IPS DF 6.9 (cell line): ENCODE results near the gene RECQL5.

Experiments used
- DNase-seq: peaks from one replicate; pipeline ENCODE4 v3.0.0-alpha.2; 2013; ENCODE audit warnings: low read depth, low spot score
- H3K27ac ChIP-seq: one replicate; pipeline ENCODE4 v1.5.1; 2013; ENCODE audit warnings: low read length, control low read depth
- H3K27me3 ChIP-seq: 2 replicates; pipeline ENCODE4 v1.6.1; 2013; ENCODE audit warnings: mild to moderate bottlenecking, low read length; ENCODE audit not compliant: control insufficient read depth, insufficient read depth
- H3K36me3 ChIP-seq: 2 replicates; pipeline ENCODE4 v1.6.1; 2013; ENCODE audit warnings: low read length; ENCODE audit not compliant: control insufficient read depth, insufficient read depth
- H3K4me1 ChIP-seq: 2 replicates; pipeline ENCODE4 v1.6.1; 2013; ENCODE audit warnings: low read length; ENCODE audit not compliant: control insufficient read depth, insufficient read depth
- H3K4me3 ChIP-seq: 2 replicates; pipeline ENCODE4 v1.5.1; 2013; ENCODE audit warnings: mild to moderate bottlenecking, low read length
- H3K9me3 ChIP-seq: 2 replicates; pipeline ENCODE4 v1.6.1; 2013; ENCODE audit warnings: low read length, inconsistent platforms; ENCODE audit not compliant: control insufficient read depth, insufficient read depth
- WGBS: extraction: QIAGEN DNeasy Blood & Tissue Kit; methylation state at CpG from one replicate; pipeline ENCODE4 v1.1.7; 2013; ENCODE audit warnings: mixed read lengths, missing lambda C conversion rate; ENCODE audit not compliant: insufficient read length, insufficient coverage; 5-methylcytosine and 5-hydroxymethylcytosine counted together

Gene RECQL5

GRCh38 chr17:75627094-75627493 is 39.9 kb downstream of the RECQL5 start:
- Histone ChIP-seq H3K9me3 (no peaks in the 10 kb centered on the region), H3K4me1 (0 out of 2 replicates have a peak, but pooled peaks cover 1% of the 10 kb centered on the region), H3K4me3 (no peak overlapping the region), H3K27me3 (no peaks in the 10 kb centered on the region), H3K27ac (no peak overlapping the region), H3K36me3 (no peaks in the 10 kb centered on the region; the same call in 1 of the 2 replicates)
- DNase-seq: no peak
- WGBS: no CpG with 5 or more reads among the region's 10 CpGs

GRCh38 chr17:75626496-75627038 is 40.4 kb downstream of the RECQL5 start:
- Histone ChIP-seq H3K27me3 (no peaks in the 10 kb centered on the region), H3K27ac (no peak overlapping the region), H3K4me1 (0 out of 2 replicates have a peak, but pooled peaks cover 1% of the 10 kb centered on the region), H3K36me3 (no peaks in the 10 kb centered on the region; the same call in 1 of the 2 replicates), H3K4me3 (no peak overlapping the region), H3K9me3 (no peaks in the 10 kb centered on the region)
- no peak for DNase-seq
- no CpG with 5 or more reads among the region's 11 CpGs for WGBS

GRCh38 chr17:75625813-75626486 is 41.0 kb downstream of the RECQL5 start:
- WGBS: no CpG with 5 or more reads among the region's 15 CpGs
- no peak overlapping the region for H3K27ac ChIP-seq
- 0 out of 2 replicates have a peak, but pooled peaks cover 1% of the 10 kb centered on the region for H3K4me1 ChIP-seq
- H3K27me3 ChIP-seq: no peaks in the 10 kb centered on the region
- no peak for DNase-seq
- no peaks in the 10 kb centered on the region for H3K9me3 ChIP-seq
- no peak overlapping the region for H3K4me3 ChIP-seq
- no peaks in the 10 kb centered on the region; the same call in 1 of the 2 replicates for H3K36me3 ChIP-seq

GRCh38 chr17:75624714-75625345 is 42.1 kb downstream of the RECQL5 start:
- Histone ChIP-seq H3K4me3 (no peak overlapping the region), H3K4me1 (0 out of 2 replicates have a peak, but pooled peaks cover 1% of the 10 kb centered on the region), H3K36me3 (no peaks in the 10 kb centered on the region; the same call in 1 of the 2 replicates), H3K27me3 (no peaks in the 10 kb centered on the region), H3K27ac (no peak overlapping the region), H3K9me3 (no peaks in the 10 kb centered on the region)
- DNase-seq: no peak
- WGBS: no CpG with 5 or more reads among the region's 23 CpGs

GRCh38 chr17:75624021-75624420 is 42.9 kb downstream of the RECQL5 start:
- Histone ChIP-seq H3K27me3 (no peaks in the 10 kb centered on the region), H3K36me3 (no peaks in the 10 kb centered on the region), H3K27ac (no peak overlapping the region), H3K9me3 (no peaks in the 10 kb centered on the region), H3K4me3 (no peak overlapping the region), H3K4me1 (0 out of 2 replicates have a peak, but pooled peaks cover 1% of the 10 kb centered on the region)
- DNase-seq: no peak
- WGBS: no CpG with 5 or more reads among the region's 12 CpGs

- H3K27me3 ChIP-seq: no peaks in the 10 kb centered on the region
- no CpG with 5 or more reads among the region's 9 CpGs for WGBS
- no peak for DNase-seq
Measured at GRCh38 chr17:75623386-75623785, 43.6 kb downstream of the RECQL5 start.

GRCh38 chr17:75622771-75623273 is 44.1 kb downstream of the RECQL5 start:
- Histone ChIP-seq H3K4me1 (0 out of 2 replicates have a peak, but pooled peaks cover 1% of the 10 kb centered on the region), H3K4me3 (no peak overlapping the region), H3K9me3 (no peaks in the 10 kb centered on the region), H3K36me3 (no peaks in the 10 kb centered on the region), H3K27me3 (no peaks in the 10 kb centered on the region), H3K27ac (no peak overlapping the region)
- no CpG with 5 or more reads among the region's 15 CpGs for WGBS
- DNase-seq: no peak

More at GRCh38 chr17:75623386-75623785, 43.6 kb downstream of the RECQL5 start:
- Histone ChIP-seq H3K9me3 (no peaks in the 10 kb centered on the region), H3K36me3 (no peaks in the 10 kb centered on the region), H3K27ac (no peak overlapping the region), H3K4me1 (0 out of 2 replicates have a peak, but pooled peaks cover 1% of the 10 kb centered on the region), H3K4me3 (no peak overlapping the region)

- Histone ChIP-seq H3K36me3 (no peaks in the 10 kb centered on the region), H3K4me3 (no peak overlapping the region), H3K27me3 (no peaks in the 10 kb centered on the region), H3K27ac (no peak overlapping the region), H3K4me1 (0 out of 2 replicates have a peak, but pooled peaks cover 1% of the 10 kb centered on the region), H3K9me3 (no peaks in the 10 kb centered on the region)
- no peak for DNase-seq
- no CpG with 5 or more reads among the region's 8 CpGs for WGBS
Measured at GRCh38 chr17:75622076-75622475, 44.9 kb downstream of the RECQL5 start.

- Histone ChIP-seq H3K36me3 (no peaks in the 10 kb centered on the region), H3K27ac (no peak overlapping the region), H3K4me1 (0 out of 2 replicates have a peak, but pooled peaks cover 1% of the 10 kb centered on the region), H3K9me3 (no peaks in the 10 kb centered on the region), H3K27me3 (no peaks in the 10 kb centered on the region), H3K4me3 (no peak overlapping the region)
- no CpG with 5 or more reads among the region's 4 CpGs for WGBS
- DNase-seq: no peak
Measured at GRCh38 chr17:75621489-75621888, 45.5 kb downstream of the RECQL5 start.
